ENCODE results near the gene ABCA4. TPM values are rescaled to one million over a fixed set of nuclear protein-coding genes. Genes with fewer than 3 reads are reported as not detected.
"Not testable (repeated sequence)": the region's sequence is repeated elsewhere in the genome, so short reads cannot be mapped to it uniquely, and the experiment has no call there.

The ABCA4 gene
- total and polyA plus RNA-seq, 4 donors, result 0.49 to 31.5 (median 2.3) TPM

DNA sequence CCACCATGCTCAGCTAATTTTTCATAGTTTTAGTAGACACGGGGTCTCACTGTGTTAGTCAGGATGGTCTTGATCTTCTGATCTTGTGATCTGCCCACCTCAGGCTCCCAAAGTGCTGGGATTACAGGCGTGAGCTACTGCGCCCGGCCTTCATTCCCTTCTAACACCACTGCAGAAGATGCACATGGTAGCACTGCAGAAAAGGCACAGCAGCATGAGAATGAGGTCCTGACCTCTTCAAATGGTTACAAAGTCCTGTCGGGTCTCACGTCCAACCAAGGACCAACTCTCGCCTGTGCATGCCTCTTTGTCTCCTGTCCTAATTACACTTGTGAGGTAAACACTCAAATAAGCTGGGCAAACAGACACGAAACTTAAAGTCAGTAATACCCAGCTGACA, 128.8 kb downstream of the ABCA4 start:
- Histone ChIP-seq H3K4me1 (ENCODE audit: control insufficient read depth, insufficient read depth, low read length) (peaks cover 5% of the 10 kb centered on the region), H3K27me3 (ENCODE audit: control insufficient read depth, insufficient read depth, low read length) (no peaks in the 10 kb centered on the region), H3K36me3 (ENCODE audit: control insufficient read depth, insufficient read depth, low read length) (no peaks in the 10 kb centered on the region), H3K9me3 (ENCODE audit: control insufficient read depth, insufficient read depth, low read length) (no peaks in the 10 kb centered on the region), H3K27ac (ENCODE audit: low read depth, low read length) (no peak overlapping the region), H3K4me3 (ENCODE audit: low read depth, low read length) (no peak overlapping the region)
- 86% methylated on average over 7 of the region's 8 CpGs for WGBS (ENCODE audit: insufficient coverage)
- DNase-seq (ENCODE audit: low read depth in 4 of 6, low spot score in 6 of 6), result no peak

DNA sequence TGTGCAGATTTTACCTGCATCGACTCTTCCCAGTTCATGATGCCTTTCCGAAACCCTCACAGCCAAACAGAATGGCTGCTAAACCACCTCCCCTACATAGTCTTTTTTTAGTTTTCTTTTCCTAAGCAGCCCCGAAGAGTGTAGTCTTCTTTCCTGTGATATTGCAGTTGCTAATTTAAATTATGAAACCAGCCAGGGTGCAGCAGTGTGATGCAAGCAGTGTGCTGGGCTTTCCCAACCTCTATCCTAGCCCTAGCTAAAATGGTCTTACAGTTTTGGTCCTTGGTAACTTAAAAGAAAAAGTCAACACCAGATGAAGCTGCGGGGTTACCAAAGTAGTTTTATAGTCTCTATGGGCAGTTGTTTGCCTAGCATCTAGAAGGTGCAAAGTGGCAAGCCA, 129.7 kb downstream of the ABCA4 start:
- Histone ChIP-seq H3K27ac (ENCODE audit: low read depth, low read length) (no peak overlapping the region), H3K4me3 (ENCODE audit: low read depth, low read length) (no peak overlapping the region), H3K9me3 (ENCODE audit: control insufficient read depth, insufficient read depth, low read length) (no peaks in the 10 kb centered on the region), H3K4me1 (ENCODE audit: control insufficient read depth, insufficient read depth, low read length) (peaks cover 5% of the 10 kb centered on the region), H3K27me3 (ENCODE audit: control insufficient read depth, insufficient read depth, low read length) (no peaks in the 10 kb centered on the region), H3K36me3 (ENCODE audit: control insufficient read depth, insufficient read depth, low read length) (no peaks in the 10 kb centered on the region)
- WGBS (ENCODE audit: insufficient coverage), result no CpG with 5 or more reads among the region's 4 CpGs
- no peak for DNase-seq (ENCODE audit: low read depth in 4 of 6, low spot score in 6 of 6)

GRCh38 chr1:93990477-93990876, 130.5 kb downstream of the ABCA4 start:
- H3K4me3 ChIP-seq (ENCODE audit: low read depth, low read length); H3K27me3 ChIP-seq (ENCODE audit: control insufficient read depth, insufficient read depth, low read length); H3K27ac ChIP-seq (ENCODE audit: low read depth, low read length); DNase-seq (ENCODE audit: low read depth in 4 of 6, low spot score in 6 of 6); H3K9me3 ChIP-seq (ENCODE audit: control insufficient read depth, insufficient read depth, low read length); H3K36me3 ChIP-seq (ENCODE audit: control insufficient read depth, insufficient read depth, low read length); H3K4me1 ChIP-seq (ENCODE audit: control insufficient read depth, insufficient read depth, low read length): not testable (repeated sequence)
- 90% methylated on average over 2 of the region's 3 CpGs for WGBS (ENCODE audit: insufficient coverage)

DNA sequence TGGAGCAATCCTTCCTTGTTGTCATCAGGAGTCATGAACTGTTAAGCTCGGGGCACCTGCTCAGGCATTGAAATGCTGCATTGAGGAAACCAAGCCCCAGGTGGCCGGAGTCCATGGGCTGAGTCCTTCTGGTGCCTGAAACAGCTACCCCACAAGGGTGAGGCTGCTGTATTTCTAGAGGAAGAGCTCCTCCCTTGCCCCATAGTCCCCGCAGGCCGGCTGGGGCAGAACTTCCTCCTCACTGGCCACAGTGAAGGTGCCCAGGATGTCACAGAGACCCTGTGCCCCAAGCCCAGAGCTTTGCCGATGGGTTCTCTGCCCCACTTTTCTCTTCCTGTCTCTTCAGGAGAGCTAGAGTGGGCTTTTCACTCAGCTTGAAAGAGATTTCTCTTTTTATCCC, 130.9 kb downstream of the ABCA4 start:
- Histone ChIP-seq H3K27me3 (ENCODE audit: control insufficient read depth, insufficient read depth, low read length) (no peaks in the 10 kb centered on the region), H3K9me3 (ENCODE audit: control insufficient read depth, insufficient read depth, low read length) (no peaks in the 10 kb centered on the region), H3K27ac (ENCODE audit: low read depth, low read length) (no peak overlapping the region), H3K4me1 (ENCODE audit: control insufficient read depth, insufficient read depth, low read length) (peaks cover 5% of the 10 kb centered on the region), H3K36me3 (ENCODE audit: control insufficient read depth, insufficient read depth, low read length) (no peaks in the 10 kb centered on the region), H3K4me3 (ENCODE audit: low read depth, low read length) (no peak overlapping the region)
- WGBS (ENCODE audit: insufficient coverage), result 85% methylated on average over 5 of the region's 5 CpGs
- DNase-seq (ENCODE audit: low read depth in 4 of 6, low spot score in 6 of 6), result no peak

DNA sequence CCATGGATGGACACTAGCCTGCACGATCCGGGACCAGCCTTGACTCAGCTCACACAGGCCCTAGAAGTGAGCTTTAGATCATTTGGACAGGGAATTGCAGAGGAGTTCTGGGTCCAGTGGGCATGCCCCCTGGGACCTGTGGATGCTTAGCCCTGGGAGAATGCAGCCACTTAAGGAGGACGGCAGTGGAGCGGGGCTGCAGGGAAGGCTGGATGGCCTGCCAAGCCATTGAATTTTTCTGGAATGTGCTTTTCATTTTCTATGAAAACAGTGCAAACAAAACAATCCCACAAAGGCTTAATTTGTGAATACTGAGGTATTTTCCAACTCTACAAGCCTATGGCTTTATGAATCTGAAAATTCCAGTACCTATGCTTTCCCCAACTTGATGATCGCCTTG, 131.3 kb downstream of the ABCA4 start:
- DNase-seq (ENCODE audit: low read depth in 4 of 6, low spot score in 6 of 6), result no peak
- Histone ChIP-seq H3K9me3 (ENCODE audit: control insufficient read depth, insufficient read depth, low read length) (no peaks in the 10 kb centered on the region), H3K4me1 (ENCODE audit: control insufficient read depth, insufficient read depth, low read length) (peaks cover 5% of the 10 kb centered on the region), H3K36me3 (ENCODE audit: control insufficient read depth, insufficient read depth, low read length) (no peaks in the 10 kb centered on the region), H3K27me3 (ENCODE audit: control insufficient read depth, insufficient read depth, low read length) (no peaks in the 10 kb centered on the region), H3K4me3 (ENCODE audit: low read depth, low read length) (no peak overlapping the region), H3K27ac (ENCODE audit: low read depth, low read length) (no peak overlapping the region)
- 100% methylated on average over 3 of the region's 5 CpGs for WGBS (ENCODE audit: insufficient coverage)

- Histone ChIP-seq H3K4me3 (ENCODE audit: low read depth, low read length) (no peak overlapping the region), H3K36me3 (ENCODE audit: control insufficient read depth, insufficient read depth, low read length) (no peaks in the 10 kb centered on the region), H3K27ac (ENCODE audit: low read depth, low read length) (no peak overlapping the region), H3K27me3 (ENCODE audit: control insufficient read depth, insufficient read depth, low read length) (no peaks in the 10 kb centered on the region), H3K4me1 (ENCODE audit: control insufficient read depth, insufficient read depth, low read length) (peaks cover 5% of the 10 kb centered on the region), H3K9me3 (ENCODE audit: control insufficient read depth, insufficient read depth, low read length) (no peaks in the 10 kb centered on the region)
- no peak for DNase-seq (ENCODE audit: low read depth in 4 of 6, low spot score in 6 of 6)
- WGBS (ENCODE audit: insufficient coverage), result 81% methylated on average over 2 of the region's 3 CpGs
Measured at GRCh38 chr1:93988634-93989350, 132.2 kb downstream of the ABCA4 start.

DNA sequence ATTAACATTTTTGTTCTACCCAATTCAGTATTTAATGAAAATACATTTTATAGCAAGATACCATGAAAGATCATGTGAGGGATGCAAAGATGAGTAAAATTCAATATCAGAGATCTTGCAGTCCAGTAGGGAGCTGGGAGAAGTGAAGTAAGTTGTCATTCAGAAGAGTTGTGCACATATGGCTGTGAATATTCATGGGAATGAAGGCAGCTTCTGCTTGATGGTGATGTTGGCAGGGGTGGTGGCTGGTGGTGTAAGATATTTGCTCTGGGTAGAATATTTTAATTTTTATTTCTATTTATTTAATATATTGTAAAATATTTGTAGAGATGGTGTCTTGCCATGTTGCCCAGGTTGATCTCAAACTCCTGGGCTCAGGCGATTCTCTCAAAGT, 139.7 kb downstream of the ABCA4 start:
- Histone ChIP-seq H3K9me3 (ENCODE audit: control insufficient read depth, insufficient read depth, low read length) (no peaks in the 10 kb centered on the region), H3K4me1 (ENCODE audit: control insufficient read depth, insufficient read depth, low read length) (peaks cover 10% of the 10 kb centered on the region), H3K27ac (ENCODE audit: low read depth, low read length) (no peak overlapping the region), H3K36me3 (ENCODE audit: control insufficient read depth, insufficient read depth, low read length) (no peaks in the 10 kb centered on the region), H3K27me3 (ENCODE audit: control insufficient read depth, insufficient read depth, low read length) (no peaks in the 10 kb centered on the region), H3K4me3 (ENCODE audit: low read depth, low read length) (no peak overlapping the region)
- no CpG with 5 or more reads among the region's 1 CpG for WGBS (ENCODE audit: insufficient coverage)
- DNase-seq (ENCODE audit: low read depth in 4 of 6, low spot score in 6 of 6), result peak in 2 of 6 donors; percentile 4 to 68

GRCh38 chr1:93980320-93981273, 140.4 kb downstream of the ABCA4 start:
- no peaks in the 10 kb centered on the region for H3K36me3 ChIP-seq (ENCODE audit: control insufficient read depth, insufficient read depth, low read length)
- peak overlapping the region; percentile 18 for H3K27ac ChIP-seq (ENCODE audit: low read depth, low read length)
- 95% methylated on average over 5 of the region's 10 CpGs for WGBS (ENCODE audit: insufficient coverage)
- peaks cover 10% of the 10 kb centered on the region for H3K4me1 ChIP-seq (ENCODE audit: control insufficient read depth, insufficient read depth, low read length)
- H3K9me3 ChIP-seq (ENCODE audit: control insufficient read depth, insufficient read depth, low read length), result no peaks in the 10 kb centered on the region
- H3K4me3 ChIP-seq (ENCODE audit: low read depth, low read length), result no peak overlapping the region
- DNase-seq (ENCODE audit: low read depth in 4 of 6, low spot score in 6 of 6), result peak in 2 of 6 donors; percentile 11 to 14
- no peaks in the 10 kb centered on the region for H3K27me3 ChIP-seq (ENCODE audit: control insufficient read depth, insufficient read depth, low read length)

- H3K36me3 ChIP-seq (ENCODE audit: control insufficient read depth, insufficient read depth, low read length), result no peaks in the 10 kb centered on the region
- peak overlapping the region; percentile 18 for H3K27ac ChIP-seq (ENCODE audit: low read depth, low read length)
- H3K4me1 ChIP-seq (ENCODE audit: control insufficient read depth, insufficient read depth, low read length), result peaks cover 10% of the 10 kb centered on the region
- 71% methylated on average over 3 of the region's 4 CpGs for WGBS (ENCODE audit: insufficient coverage)
- DNase-seq (ENCODE audit: low read depth in 4 of 6, low spot score in 6 of 6), result peak; percentile 7 to 90 (median 34)
- H3K27me3 ChIP-seq (ENCODE audit: control insufficient read depth, insufficient read depth, low read length), result no peaks in the 10 kb centered on the region
- H3K9me3 ChIP-seq (ENCODE audit: control insufficient read depth, insufficient read depth, low read length), result no peaks in the 10 kb centered on the region
- H3K4me3 ChIP-seq (ENCODE audit: low read depth, low read length), result no peak overlapping the region
Measured at GRCh38 chr1:93979718-93980319, 141.1 kb downstream of the ABCA4 start.
